Measurements from ENCODE around the gene FRMD3.

DNA sequence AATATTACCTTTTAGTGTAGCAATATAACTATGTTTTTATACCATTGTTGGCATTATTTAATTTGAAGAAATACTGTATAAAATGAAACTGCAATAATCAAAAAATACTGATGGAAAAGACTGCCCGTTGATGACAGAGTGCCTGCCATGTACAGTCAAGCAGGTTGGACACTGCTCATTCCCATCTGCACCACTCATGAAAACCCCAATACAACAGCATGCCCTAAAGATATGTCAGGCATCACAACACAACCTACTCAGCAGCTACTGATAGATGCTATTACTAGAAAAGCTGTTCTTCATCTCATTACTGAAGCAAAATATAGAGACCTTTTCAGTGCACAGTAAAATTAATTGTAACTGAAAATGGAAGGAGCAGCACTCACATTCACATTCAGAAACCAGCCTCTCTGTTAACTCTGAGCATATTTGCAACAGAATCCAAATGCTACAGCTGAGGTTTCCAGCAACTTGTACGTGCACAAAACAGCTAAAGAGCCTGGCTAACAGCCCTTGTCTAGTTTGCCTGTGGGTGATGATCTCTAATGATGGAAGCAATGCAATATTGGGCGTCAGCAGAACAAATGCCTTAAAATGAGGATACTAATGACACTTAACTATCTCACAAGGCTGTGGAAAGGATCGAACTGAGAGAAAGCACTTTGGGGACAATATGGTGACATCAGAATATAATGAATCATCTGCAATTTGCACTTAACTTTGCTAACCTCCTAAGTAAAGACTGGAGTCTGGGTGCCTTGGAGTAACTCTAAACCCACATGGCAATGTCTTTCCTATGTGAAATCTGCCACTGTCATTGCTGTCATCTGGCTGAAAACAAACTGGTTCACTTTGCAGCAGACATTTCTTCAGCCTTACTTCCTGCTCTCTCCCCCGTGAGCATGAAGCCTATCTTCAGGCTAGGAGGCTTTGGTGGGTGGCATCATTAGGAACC, 280.0 kb downstream of the FRMD3 start:
- TF ChIP-seq, protein P1, sequence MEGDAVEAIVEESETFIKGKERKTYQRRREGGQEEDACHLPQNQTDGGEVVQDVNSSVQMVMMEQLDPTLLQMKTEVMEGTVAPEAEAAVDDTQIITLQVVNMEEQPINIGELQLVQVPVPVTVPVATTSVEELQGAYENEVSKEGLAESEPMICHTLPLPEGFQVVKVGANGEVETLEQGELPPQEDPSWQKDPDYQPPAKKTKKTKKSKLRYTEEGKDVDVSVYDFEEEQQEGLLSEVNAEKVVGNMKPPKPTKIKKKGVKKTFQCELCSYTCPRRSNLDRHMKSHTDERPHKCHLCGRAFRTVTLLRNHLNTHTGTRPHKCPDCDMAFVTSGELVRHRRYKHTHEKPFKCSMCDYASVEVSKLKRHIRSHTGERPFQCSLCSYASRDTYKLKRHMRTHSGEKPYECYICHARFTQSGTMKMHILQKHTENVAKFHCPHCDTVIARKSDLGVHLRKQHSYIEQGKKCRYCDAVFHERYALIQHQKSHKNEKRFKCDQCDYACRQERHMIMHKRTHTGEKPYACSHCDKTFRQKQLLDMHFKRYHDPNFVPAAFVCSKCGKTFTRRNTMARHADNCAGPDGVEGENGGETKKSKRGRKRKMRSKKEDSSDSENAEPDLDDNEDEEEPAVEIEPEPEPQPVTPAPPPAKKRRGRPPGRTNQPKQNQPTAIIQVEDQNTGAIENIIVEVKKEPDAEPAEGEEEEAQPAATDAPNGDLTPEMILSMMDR (IDR thresholded peaks at IDR 0.05; ENCODE audit: extremely low read depth in 1 of 2, insufficient read depth in 1 of 2, low read depth in 1 of 2, low read length in 2 of 2): no peak
- TF ChIP-seq EZH2 (IDR thresholded peaks at IDR 0.05; ENCODE audit: borderline replicate concordance, low read depth, low read length, severe bottlenecking): no peak
- TF ChIP-seq, protein P2, sequence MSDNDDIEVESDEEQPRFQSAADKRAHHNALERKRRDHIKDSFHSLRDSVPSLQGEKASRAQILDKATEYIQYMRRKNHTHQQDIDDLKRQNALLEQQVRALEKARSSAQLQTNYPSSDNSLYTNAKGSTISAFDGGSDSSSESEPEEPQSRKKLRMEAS (IDR thresholded peaks at IDR 0.05; ENCODE audit: insufficient read depth, insufficient read length): no peak
- no peak for TF ChIP-seq MYC (IDR thresholded peaks at IDR 0.05; ENCODE audit: low read depth, low read length)

Measured in endothelial cell of umbilical vein (primary cell).